Suprapubic skin (tissue), 3 donors: ENCODE results near the gene EXD3.

Source experiments
- CTCF ChIP-seq, 2 donors: fragments of 200-600 bp in 1 of 2; fragments of 450-650 bp in 1 of 2; sonication (generic) in 1 of 2; IDR thresholded peaks; one replicate each; pipeline ENCODE4 v1.5.1; 2016 to 2019; ENCODE audit warnings: antibody characterized with exemption in 2 of 2, mild to moderate bottlenecking in 1 of 2, moderate library complexity in 1 of 2
- EP300 ChIP-seq: sonication (generic); formaldehyde crosslinking; IDR thresholded peaks from one replicate; pipeline ENCODE4 v1.6.1; 2017; ENCODE audit warnings: antibody characterized with exemption

GRCh38 chr9:137435980-137436760, 13.2 kb upstream of the EXD3 start:
- TF ChIP-seq CTCF (IDR thresholded peaks at IDR 0.05): no peak
- no peak for TF ChIP-seq EP300
